ENCODE results near the gene ECHDC1.
"Not testable (repeated sequence)": the region's sequence is repeated elsewhere in the genome, so short reads cannot be mapped to it uniquely, and the experiment has no call there.

The ECHDC1 gene

GRCh38 chr6:127341471-127342202 is 1.8 kb downstream of the ECHDC1 start:
- no peak for DNase-seq

- no peak for DNase-seq
These were observed 3.2 kb downstream of the ECHDC1 start for GRCh38 chr6:127340171-127340570.

DNA sequence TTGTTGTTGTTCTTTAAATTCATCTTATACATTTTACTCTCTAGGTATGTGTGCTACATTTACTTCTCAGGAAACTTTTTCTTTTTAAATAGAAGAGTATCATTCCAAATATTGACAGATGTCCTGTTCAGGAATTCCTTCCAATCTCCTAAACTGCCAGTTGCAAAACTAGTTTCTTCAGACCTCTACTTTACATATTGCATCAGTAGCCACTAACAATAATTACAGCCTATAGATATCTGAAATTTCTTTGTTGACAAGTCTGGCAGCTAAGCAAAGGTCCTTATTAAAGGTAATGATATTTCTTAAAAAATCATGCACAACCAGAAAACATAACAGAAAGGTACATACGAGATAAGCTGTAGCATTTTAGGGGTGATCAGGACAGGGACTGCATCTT is 4.5 kb downstream of the ECHDC1 start:
- DNase-seq: no peak

GRCh38 chr6:127332383-127332961 is 10.9 kb downstream of the ECHDC1 start:
- DNase-seq: no peak

DNA sequence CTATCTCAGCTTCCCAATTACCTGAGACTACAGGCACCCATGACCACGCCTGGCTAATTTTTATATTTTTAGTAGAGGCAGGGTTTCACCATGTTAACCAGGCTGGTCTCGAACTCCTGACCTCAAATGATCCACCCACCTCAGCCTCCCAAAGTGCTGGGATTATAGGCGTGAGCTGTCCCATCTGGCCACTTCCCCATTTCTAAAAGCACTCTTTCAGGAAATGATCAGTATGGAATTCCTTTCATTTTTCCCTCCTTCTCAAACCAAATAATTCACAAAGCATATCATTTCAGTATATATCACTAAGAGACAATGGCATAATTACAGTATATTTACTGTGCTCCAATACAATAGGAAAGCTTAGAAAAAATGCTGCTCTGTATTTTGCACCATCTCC is 12.2 kb downstream of the ECHDC1 start:
- not testable (repeated sequence) for DNase-seq

GRCh38 chr6:127328043-127328609 is 15.3 kb downstream of the ECHDC1 start:
- no peak for DNase-seq

DNA sequence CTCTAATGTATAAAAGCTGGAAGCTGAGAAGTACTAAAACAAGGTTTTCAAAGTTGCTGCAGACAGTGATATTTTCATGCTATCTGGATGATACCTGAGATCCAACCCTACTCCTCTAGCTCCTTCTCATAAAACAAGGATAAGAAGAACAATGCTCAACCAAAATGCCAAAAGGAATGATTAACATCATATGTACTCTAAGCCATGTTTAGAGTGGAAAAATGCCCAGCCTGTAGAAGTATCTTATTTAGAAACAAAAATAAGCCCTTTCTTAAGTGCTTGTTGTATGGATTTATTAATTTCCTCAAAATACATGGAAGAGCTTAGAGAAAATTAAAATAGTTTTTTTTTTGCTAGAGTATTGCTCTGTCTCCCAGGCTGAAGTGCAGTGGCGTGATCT is 23.7 kb downstream of the ECHDC1 start:
- DNase-seq: no peak

GRCh38 chr6:127317388-127318128 is 25.9 kb downstream of the ECHDC1 start:
- no peak for DNase-seq

GRCh38 chr6:127305741-127306140 is 37.7 kb downstream of the ECHDC1 start:
- DNase-seq: no peak

- no peak for DNase-seq
These were observed 39.5 kb downstream of the ECHDC1 start for GRCh38 chr6:127303917-127304316.

- no peak for DNase-seq
These were observed 40.4 kb downstream of the ECHDC1 start for GRCh38 chr6:127302728-127303660.

- DNase-seq: no peak
These were observed 42.2 kb downstream of the ECHDC1 start for GRCh38 chr6:127301199-127301700.

DNA sequence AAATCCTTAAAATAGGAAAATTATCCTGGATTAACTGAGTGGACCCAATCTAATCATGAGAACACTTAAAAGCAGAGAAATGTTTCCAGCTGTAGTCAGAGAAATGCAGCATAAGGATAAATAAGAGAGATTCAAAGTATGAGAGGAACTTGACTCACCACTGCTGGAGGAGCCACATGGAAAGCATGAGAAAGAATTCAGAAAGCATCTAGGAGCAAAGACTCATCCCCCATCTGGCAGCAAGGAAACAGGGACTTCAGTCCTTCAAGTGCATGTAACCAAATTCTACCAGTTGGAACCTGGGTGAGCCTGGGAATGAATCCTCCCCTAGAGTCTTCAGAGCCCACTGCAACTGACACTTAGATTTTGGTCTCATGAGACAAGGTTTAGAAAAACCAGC is 43.0 kb downstream of the ECHDC1 start:
- DNase-seq: no peak

DNA sequence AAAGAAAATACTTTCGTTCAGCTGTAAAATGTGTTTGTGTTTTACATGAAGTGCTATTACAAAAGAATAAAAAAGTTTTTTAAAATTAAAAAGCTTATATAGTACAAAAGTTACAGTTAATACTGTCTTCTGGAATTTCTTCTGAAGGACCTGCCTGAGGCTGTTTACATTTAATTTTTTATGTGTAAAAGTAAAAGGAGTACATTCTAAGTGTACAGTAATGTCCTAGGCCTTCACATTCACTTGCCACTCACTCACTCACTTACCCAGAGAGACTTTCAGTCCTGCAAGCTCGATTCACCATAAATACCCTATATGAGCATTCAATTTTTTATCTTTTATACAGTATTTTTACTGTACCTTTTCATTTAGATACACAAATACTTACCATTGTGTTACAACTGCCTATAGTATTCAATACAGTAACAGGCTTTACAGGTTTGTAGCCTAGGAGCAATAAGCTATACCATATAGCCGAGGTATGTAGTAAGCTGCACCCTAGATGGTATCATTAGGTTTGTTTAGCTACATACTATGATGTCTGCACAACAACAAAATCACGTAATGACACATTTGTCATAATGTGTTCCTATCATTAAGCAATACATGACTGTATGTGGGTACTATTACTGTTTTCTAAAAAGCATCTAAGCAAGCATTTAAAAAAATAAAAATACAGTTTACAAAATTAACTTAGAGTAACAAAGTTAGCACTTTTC is 43.7 kb downstream of the ECHDC1 start:
- no peak for DNase-seq

- DNase-seq: no peak
These were observed 44.9 kb downstream of the ECHDC1 start for GRCh38 chr6:127298475-127298874.

DNA sequence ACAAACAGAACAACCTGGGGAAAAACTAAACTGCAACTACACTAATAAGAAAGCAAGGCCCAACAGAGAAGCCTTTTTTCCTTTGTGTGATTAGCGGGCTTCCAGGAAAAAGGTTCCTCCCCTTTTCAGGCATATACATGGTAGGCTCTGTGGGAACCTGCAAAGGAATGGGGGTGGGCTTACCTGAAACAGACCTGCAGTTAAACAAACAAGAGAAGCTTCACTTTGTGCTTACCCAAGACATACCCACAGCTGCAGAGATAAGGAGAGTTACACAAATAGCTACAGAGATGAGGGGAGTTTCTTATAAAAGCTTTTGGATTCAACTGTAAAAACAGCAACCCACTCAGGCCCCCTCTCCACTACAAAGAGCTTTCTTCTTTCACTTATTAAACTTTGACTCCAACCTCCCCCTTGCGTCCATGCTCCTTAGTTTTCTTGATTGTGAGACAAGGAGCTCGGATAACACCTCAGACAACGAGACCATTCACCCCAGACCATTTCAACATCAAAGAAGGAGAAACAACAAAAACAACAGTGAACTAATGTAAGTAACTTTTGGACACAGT is 45.8 kb downstream of the ECHDC1 start:
- no peak for DNase-seq

DNA sequence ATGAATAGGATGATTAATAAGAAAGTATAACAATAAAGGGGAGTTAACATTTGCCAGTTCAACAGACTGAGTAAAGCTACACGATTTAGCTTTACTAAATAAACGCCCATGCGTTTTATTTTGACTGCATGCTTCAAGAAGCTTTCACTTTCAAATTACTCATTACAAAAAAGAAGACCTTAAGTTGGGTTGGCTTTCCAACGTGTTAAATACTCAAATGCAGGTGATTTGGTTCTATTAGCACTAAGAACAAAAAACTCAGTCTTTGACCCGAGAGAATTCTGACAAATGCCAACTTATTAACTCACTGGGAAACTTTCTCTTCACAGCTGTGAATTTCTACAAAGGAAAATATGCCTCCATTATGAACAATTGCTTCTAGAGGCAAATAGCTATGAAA is 51.9 kb downstream of the ECHDC1 start:
- DNase-seq: no peak

DNA sequence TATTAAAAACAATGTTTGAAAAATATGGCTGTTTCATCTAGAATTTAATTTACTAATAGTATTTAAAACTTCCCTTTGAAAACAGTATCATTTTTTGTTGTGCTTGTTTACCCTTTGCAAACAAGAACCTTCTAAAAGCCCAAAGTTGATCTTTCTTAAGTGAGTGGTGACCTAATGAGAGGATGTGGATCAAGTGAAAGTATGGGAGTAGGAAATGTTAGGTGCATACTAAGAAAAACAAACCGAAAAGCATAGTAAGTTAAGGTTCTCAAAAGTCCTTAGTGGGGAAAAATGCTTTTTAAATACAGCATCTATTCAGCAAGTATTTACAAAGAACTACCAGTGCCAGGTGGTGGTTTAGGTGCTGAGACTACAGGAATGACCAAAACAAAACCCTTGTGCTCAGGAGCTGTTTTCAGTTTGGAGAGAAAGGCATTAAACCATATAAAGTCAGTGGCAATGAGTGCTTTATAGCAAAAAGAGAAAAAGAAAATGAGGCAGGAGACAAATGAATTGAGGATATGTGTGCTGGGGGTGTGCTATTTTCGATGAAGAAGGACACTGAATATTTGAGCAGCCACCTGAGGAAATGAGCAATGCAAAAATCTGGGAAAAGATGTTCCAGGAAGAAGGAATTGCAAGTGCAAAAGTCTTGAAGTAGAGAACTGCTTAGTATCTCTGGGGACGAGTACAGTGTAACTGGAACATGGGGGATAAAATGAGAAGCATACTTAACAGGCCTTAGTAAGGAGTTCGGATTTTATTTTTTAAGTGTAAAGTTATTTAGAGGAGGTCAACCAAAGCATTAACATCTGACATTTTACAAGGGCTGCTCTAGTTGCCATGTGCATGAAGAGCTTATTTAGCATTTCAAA is 52.8 kb downstream of the ECHDC1 start:
- DNase-seq: no peak

- no peak for DNase-seq
These were observed 53.5 kb downstream of the ECHDC1 start for GRCh38 chr6:127289934-127290333.

GRCh38 chr6:127288705-127289104 is 54.7 kb downstream of the ECHDC1 start:
- no peak for DNase-seq
